Activated T-helper 1 cell treated with anti-CD3 and anti-CD28 coated beads, Interleukin-2, amount 50 U/mL, for 16 hours (primary cell): ENCODE results near the gene SLC22A5.
"Not testable (repeated sequence)": the region's sequence is repeated elsewhere in the genome, so short reads cannot be mapped to it uniquely, and the experiment has no call there.

Source experiments
- DNase-seq, 2 donors: peaks; one replicate each; pipeline ENCODE4 v3.0.0-alpha.2; 2020; ENCODE audit warnings: low read depth in 1 of 2, low spot score in 1 of 2

The SLC22A5 gene

GRCh38 chr5:132387640-132388117, 18.2 kb downstream of the SLC22A5 start:
- no peak for DNase-seq

GRCh38 chr5:132388244-132389050, 18.9 kb downstream of the SLC22A5 start:
- no peak for DNase-seq

GRCh38 chr5:132389051-132389331, 19.5 kb downstream of the SLC22A5 start:
- no peak for DNase-seq

- no peak for DNase-seq
Observed at GRCh38 chr5:132389585-132390286, 20.2 kb downstream of the SLC22A5 start.

- DNase-seq: no peak
Observed at GRCh38 chr5:132391247-132391646, 21.7 kb downstream of the SLC22A5 start.

- no peak for DNase-seq
Observed at GRCh38 chr5:132391870-132392269, 22.4 kb downstream of the SLC22A5 start.

- DNase-seq: no peak
Observed at GRCh38 chr5:132392411-132392810, 22.9 kb downstream of the SLC22A5 start.

- no peak for DNase-seq
Observed at GRCh38 chr5:132392978-132393825, 23.7 kb downstream of the SLC22A5 start.

GRCh38 chr5:132394667-132395259, 25.3 kb downstream of the SLC22A5 start:
- DNase-seq: no peak

- no peak for DNase-seq
Observed at GRCh38 chr5:132396589-132397031, 27.1 kb downstream of the SLC22A5 start.

GRCh38 chr5:132397224-132397623, 27.7 kb downstream of the SLC22A5 start:
- DNase-seq: no peak

- not testable (repeated sequence) for DNase-seq
Observed at GRCh38 chr5:132397936-132398675, 28.6 kb downstream of the SLC22A5 start.

GRCh38 chr5:132404041-132404440, 34.5 kb downstream of the SLC22A5 start:
- DNase-seq: not testable (repeated sequence)

GRCh38 chr5:132405646-132406045, 36.1 kb downstream of the SLC22A5 start:
- no peak for DNase-seq

- no peak for DNase-seq
Observed at GRCh38 chr5:132406144-132406783, 36.8 kb downstream of the SLC22A5 start.

GRCh38 chr5:132407970-132408369, 38.5 kb downstream of the SLC22A5 start:
- DNase-seq: no peak

GRCh38 chr5:132408456-132408855, 38.9 kb downstream of the SLC22A5 start:
- DNase-seq: no peak

- no peak for DNase-seq
Observed at GRCh38 chr5:132408965-132409364, 39.5 kb downstream of the SLC22A5 start.

- DNase-seq: peak; percentile 59 to 78
Observed at GRCh38 chr5:132410451-132411303, 41.2 kb downstream of the SLC22A5 start.
